ENCODE measurements around the gene TNFAIP2. TPM values are rescaled to one million over a fixed set of nuclear protein-coding genes. Genes with fewer than 3 reads are reported as not detected.

The TNFAIP2 gene
- total RNA-seq, 1 donor: 240 TPM

DNA sequence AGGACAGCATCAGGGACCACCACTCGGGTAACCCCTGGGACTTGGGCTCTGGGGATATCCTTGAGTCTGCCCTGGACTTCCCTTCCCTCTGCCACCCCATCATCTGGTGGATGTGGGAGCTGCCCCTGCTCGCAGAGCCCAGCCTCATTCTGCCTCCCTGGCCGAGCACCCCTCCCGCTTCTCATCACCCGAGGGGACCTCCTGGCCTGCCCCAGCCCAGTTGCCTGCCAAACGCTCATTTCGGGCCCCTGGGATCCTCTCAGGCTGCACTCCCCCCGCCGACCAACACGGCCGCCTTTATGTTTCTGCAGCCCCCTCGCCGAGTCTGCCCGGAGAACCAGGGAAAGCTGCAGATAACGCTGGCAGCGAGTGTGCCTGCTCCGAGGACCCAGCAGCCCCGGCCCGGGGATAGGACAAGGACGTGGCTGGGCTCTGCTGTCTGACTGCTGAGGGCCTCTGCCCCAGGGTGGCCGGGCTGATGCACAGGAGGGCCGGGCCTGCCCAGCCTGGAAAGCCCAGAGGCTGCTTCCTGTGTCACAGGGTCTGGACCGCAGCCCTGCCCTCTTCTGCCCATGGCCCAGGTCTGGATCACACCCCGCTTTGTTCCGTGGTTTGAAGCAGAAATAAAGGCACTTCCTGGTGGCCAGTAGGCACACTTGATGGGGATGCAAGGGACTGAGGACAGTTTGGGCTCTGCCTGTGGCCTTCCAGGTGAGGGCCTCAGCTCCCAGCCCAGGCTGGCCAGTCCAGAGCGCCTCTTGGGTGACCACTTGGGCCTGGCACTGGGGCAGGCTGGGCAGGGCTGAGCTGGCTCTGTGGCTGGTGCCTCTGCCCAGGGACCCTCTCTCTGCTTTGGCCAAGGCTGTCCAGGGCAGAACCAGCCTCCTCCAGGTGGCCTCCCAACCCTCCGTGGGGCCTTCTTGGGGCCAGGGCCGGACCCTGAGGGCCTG, 33.6 kb upstream of the TNFAIP2 start:
- TF ChIP-seq, protein P1, sequence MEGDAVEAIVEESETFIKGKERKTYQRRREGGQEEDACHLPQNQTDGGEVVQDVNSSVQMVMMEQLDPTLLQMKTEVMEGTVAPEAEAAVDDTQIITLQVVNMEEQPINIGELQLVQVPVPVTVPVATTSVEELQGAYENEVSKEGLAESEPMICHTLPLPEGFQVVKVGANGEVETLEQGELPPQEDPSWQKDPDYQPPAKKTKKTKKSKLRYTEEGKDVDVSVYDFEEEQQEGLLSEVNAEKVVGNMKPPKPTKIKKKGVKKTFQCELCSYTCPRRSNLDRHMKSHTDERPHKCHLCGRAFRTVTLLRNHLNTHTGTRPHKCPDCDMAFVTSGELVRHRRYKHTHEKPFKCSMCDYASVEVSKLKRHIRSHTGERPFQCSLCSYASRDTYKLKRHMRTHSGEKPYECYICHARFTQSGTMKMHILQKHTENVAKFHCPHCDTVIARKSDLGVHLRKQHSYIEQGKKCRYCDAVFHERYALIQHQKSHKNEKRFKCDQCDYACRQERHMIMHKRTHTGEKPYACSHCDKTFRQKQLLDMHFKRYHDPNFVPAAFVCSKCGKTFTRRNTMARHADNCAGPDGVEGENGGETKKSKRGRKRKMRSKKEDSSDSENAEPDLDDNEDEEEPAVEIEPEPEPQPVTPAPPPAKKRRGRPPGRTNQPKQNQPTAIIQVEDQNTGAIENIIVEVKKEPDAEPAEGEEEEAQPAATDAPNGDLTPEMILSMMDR (IDR thresholded peaks at IDR 0.05; ENCODE audit: insufficient read depth, low read depth, low read length): no peak
- H3K4me3 ChIP-seq (ENCODE audit: low read depth, low read length): no peak overlapping the region
- DNase-seq (ENCODE audit: low read depth): no peak

DNA sequence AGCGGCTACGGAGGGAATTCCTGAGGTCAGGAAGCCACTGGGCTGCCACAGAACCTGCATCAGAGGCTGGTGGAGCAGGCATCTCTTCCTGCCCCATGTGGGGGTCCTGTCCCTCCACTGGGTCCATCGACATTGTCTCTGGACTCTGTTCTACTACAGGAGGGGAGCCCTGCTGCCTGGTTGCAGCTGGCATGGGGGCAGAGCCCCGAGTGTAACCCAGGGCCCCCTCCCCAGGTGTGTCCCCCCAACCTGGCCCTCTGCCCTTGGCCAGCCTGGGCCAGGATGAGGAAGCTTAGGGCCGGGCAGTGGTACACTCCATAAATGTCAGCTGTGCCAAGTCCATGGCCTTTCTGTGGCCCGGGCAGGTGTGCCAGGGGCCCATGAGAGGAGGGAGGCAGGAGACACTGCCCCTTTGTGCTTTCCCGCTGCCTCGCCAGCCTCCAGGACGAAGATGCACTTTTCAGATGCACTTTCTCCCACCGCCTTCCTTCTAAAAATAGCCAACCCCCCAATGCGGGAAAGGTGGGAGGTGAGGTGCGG, 32.7 kb upstream of the TNFAIP2 start:
- TF ChIP-seq, protein P1 (IDR thresholded peaks at IDR 0.05; ENCODE audit: insufficient read depth, low read depth, low read length): no peak
- H3K4me3 ChIP-seq (ENCODE audit: low read depth, low read length): no peak overlapping the region
- no peak for DNase-seq (ENCODE audit: low read depth)

DNA sequence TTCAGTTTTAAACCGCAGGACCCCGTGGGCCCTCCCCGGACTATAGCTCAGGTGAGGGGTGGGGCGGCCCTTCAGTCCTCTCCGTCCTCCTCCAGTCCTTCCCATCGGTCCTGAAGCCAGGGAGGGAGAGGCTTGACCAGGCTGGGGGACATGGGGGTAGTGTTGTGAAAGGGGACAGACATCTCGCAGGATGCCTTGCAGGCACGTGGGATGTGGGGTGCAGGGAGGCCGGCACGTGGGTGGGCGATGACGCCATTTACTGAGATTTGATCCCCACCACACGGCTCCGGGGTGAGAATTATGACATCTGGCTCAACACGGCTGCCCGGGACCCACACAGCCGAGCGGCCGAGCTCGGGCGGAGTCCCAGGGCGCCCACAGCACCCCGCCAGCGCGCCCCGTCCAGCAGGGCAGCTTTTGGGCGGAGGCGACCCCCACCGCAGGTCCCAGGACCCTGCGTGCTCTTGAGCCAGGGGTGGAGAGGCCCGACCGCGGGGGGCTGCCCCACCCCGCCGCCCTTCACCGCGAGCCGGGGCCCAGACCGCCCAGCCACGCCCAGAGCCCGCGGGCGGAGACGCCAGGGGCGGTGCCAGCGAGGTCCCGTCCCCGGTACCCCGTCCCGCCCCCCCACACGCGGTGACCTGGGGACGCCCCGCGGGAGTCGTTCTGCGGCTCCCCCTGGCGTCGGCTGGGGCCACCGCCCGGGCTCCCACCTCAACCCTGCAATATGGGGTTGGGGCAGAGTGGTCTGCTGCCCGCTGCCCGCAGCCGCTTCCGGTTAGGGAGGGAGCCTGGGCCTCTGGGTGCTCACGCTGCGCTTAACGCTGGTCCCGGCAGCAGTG, 32.0 kb upstream of the TNFAIP2 start:
- TF ChIP-seq, protein P1 (IDR thresholded peaks at IDR 0.05; ENCODE audit: insufficient read depth, low read depth, low read length): peak; percentile 39
- peak; percentile 71 for DNase-seq (ENCODE audit: low read depth)
- H3K4me3 ChIP-seq (ENCODE audit: low read depth, low read length): peak overlapping the region; percentile 45

DNA sequence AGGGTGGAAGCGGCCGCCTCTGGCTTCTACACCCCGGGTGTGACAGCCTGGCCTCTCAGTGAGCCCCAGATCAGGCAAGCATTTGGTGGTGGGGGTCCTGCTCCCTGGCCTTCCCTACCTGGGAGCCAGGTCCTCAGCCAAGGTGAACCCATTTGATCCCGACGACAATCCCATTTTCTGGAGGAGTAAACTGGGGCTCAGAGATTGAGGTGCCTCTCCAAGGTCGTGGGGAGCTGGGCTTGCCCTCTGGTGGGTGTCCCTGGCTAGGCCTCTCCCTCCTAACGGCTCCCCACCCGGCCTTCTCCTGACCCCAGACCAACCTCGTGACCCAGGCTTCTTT, 31.4 kb upstream of the TNFAIP2 start:
- peak overlapping the region; percentile 45 for H3K4me3 ChIP-seq (ENCODE audit: low read depth, low read length)

DNA sequence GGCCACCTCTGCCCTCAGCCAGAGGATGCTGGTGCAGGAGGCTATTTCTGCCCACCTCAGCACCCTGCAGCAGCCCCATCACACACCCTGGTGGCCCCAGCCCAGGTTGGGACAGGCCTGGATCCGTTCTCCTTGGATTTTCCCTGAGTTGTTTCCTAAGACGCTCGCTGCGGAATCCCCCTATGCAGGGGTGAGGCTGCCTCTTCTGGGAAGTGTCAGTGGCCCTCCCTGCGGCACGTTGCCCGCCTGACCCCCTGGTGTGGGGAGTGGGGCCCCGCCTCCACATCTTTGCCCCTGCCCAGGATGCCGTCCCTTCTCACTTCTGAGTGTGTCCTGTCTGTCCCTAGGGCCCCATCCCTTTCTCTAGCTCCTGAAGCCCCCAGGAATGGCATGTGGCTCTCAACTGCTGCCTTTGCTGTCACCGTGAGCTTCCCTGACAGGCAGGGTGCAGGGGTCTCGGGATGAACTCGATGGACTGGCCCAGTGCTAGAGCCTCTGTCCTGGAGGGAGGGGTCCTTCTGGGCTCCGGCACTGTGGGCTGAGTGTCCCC, 29.3 kb upstream of the TNFAIP2 start:
- TF ChIP-seq, protein P1 (IDR thresholded peaks at IDR 0.05; ENCODE audit: insufficient read depth, low read depth, low read length): no peak
- DNase-seq (ENCODE audit: low read depth): no peak
- peak overlapping the region; percentile 49 for H3K4me3 ChIP-seq (ENCODE audit: low read depth, low read length)

More for the DNA sequence above, 31.4 kb upstream of the TNFAIP2 start:
- TF ChIP-seq, protein P1 (IDR thresholded peaks at IDR 0.05; ENCODE audit: insufficient read depth, low read depth, low read length): no peak
- no peak for DNase-seq (ENCODE audit: low read depth)

DNA sequence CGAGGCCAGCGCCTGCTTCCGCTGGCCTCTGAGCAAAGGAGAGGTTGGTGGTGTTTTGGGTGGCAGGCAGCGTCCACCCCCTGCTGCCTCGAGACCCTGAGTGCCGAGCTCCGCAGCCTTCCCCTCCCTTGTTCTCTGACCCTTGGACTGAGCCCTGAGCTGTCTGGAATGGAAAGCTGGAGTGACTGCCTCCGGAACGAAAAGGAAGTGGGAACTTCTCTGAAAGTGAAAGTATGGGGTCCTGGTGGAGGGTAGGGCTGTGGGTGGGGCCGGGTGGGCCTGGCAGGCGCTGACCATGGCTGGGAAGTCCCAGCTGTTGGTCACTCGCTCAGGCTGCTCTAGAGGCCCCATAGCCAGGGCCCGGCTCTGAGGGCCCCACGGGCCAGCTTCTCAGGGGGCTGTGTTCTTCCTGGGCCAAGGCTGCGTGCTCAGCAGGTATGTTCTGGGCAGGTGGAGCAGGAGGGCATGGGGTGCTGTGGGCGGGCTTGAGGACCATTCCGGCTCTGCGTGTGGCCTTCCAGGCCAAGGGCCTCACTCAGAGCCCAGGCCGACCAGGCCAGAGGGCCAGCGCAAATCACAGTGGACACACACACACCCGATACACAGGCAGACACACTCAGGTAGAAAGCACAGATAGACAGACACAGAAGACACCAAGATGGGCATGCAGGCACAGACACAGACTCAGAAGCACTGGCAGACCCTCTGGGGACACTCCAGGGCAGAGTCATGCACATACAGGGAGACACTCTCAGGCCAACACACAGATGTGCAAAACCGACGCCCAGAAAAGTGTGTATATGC, 28.7 kb upstream of the TNFAIP2 start, which contains the start of gene EXOC3L4:
Gene EXOC3L4, plus strand, starts transcription at position 320 of the 804 bp plus-strand sequence. CDS start 5,495 bp downstream, outside the sequence.
- TF ChIP-seq, protein P1 (IDR thresholded peaks at IDR 0.05; ENCODE audit: insufficient read depth, low read depth, low read length): no peak
- H3K4me3 ChIP-seq (ENCODE audit: low read depth, low read length): peak within 1 kb of the TSS; percentile 49
- peak; percentile 69 for DNase-seq (ENCODE audit: low read depth)

All from fibroblast of villous mesenchyme (primary cell).